Stimulated activated CD8-positive, alpha-beta memory T cell treated with anti-CD3 and anti-CD28 coated beads, Interleukin-4, amount 100 ng/mL, for 1 hour (primary cell): ENCODE measurements around the gene SGO1.
A peak's percentile ranks its signal among the peaks of the same experiment; 100 is the strongest.
"Not testable (repeated sequence)": the region's sequence is repeated elsewhere in the genome, so short reads cannot be mapped to it uniquely, and the experiment has no call there.

Source experiments
- DNase-seq, 2 donors: peaks; one replicate each; pipeline ENCODE4 v3.0.0-alpha.2; 2020; ENCODE audit warnings: low read depth in 2 of 2, low spot score in 1 of 2

SGO1 gene

GRCh38 chr3:20185679-20186599, at the start of gene SGO1:
TSS of gene SGO1 (minus strand) at chr3:20186206. CDS start at chr3:20184027, 2,179 bp downstream.
- peak; percentile 98 to 100 for DNase-seq

DNA sequence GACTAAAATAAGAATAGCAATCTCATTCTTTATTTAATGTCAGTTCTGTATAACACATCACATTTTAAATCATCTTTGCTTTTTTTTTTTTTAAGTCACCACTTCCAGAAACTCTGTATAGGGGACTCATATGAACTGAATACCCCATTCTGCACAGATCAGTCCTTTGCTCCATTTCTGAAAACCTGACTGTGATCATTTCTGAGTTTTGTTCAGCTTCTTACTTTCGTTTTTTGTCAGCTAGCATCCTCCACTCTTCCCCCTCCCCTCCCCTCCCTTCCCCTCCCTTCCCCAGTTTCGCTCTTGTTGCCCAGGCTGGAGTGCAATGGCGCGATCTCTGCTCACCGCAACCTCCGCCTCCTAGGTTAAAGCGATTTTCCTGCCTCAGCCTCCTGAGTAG, 49.8 kb upstream of the SGO1 start:
- no peak for DNase-seq

DNA sequence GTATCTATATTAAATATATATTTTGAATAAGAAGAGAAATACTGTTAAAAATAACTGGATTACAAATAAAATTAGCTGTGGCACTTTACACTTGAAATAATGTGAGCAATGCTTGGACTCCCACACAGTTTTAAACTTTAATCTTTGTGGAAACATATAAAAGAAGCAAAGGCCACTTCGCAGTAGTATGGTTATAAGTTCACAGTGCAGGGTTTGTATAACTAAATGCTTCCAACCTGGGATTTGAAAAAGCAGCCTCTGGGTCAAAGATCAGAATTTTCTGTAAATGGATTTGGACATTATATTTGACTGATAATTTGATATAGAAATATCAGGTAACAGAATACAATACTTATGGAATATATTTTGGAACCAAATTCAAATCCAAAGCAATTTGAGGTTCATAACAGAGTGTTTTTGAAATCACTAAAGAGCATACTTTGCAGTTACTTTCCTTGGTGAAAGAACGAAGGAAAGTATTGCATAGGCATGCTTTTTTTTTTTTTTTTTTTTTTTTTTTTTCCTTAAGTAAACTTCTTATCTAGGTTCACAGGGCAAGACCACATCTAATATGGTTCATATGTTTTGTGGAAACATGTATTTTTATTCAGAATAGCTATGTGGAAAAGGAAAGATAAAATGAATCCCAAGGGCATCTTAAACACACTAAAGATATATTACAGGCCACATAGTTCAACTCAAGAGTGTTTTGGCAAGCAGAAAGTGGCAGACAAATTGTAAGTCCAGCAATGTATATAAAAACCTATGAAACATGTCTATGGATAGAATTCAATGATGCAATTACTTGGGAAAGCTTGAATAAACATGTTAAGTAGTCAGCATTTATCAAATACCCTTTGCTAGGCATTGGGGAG, 47.1 kb upstream of the SGO1 start:
- DNase-seq: no peak

DNA sequence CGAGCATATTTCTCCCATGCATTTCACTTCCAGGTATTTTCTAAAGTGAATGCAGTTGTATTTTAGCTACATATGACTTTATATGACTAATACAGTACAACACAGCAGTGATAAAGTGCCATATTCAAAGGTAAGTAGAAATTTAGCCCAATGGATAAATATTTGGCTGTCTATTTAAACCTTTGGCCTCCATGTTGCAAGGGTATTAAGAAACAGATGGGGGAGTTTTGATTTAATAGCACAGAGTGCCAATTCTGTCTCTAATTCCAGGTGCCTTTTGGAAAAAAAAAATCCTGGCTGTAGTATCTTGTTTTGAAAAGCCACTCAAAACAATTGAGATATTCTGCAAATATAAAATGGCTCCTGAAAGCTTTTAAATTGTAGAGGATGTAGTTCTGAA, 44.9 kb upstream of the SGO1 start:
- no peak for DNase-seq

GRCh38 chr3:20225769-20226168, 39.8 kb upstream of the SGO1 start:
- no peak for DNase-seq

DNA sequence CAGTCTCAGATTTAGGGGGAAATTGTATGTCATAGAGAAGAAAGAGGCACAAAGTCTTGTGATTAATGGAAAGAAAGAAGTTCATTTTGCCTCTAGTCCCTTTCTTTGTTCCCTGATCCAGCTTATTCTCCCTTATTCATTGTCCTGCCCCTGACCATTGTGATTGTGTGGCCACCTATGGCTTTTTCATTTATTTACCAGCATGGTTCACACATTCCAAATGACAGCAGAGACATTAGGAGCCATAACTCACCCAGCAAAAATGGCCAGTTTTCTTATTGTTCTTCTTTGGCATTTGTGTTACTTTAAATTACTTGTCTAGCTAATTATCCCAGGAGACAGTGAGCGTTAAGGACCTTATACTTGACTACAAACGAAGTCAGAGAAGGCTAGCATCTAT, 36.3 kb upstream of the SGO1 start:
- no peak for DNase-seq

GRCh38 chr3:20218215-20218614, 32.2 kb upstream of the SGO1 start:
- DNase-seq: no peak

- no peak for DNase-seq
Measured at GRCh38 chr3:20215636-20216035, 29.6 kb upstream of the SGO1 start.

- DNase-seq: not testable (repeated sequence)
Measured at GRCh38 chr3:20213491-20213890, 27.5 kb upstream of the SGO1 start.

DNA sequence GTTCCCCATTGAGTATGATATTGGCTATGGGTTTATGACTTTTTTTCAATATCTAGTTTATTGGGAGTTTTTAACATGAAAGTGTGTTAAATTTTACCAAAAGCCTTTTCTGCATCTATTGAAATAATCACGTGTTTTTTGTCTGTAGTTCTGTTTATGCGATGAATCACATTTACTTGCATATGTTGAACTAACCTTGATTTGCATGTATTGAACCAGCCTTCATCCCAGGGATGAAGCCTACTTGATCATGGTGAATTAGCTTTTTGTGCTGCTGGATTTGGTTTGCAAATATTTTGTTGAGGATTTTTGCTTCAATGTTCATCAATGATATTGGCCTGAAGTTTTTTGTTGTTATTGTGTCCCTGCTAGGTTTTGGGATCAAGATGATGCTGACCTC, 21.9 kb upstream of the SGO1 start:
- not testable (repeated sequence) for DNase-seq

GRCh38 chr3:20205898-20206297, 19.9 kb upstream of the SGO1 start:
- not testable (repeated sequence) for DNase-seq

GRCh38 chr3:20201143-20201542, 15.1 kb upstream of the SGO1 start:
- no peak for DNase-seq

- no peak for DNase-seq
Measured at GRCh38 chr3:20197775-20198174, 11.8 kb upstream of the SGO1 start.

- DNase-seq: no peak
Measured at GRCh38 chr3:20194793-20195460, 8.9 kb upstream of the SGO1 start.

- DNase-seq: no peak
Measured at GRCh38 chr3:20190991-20191390, 5.0 kb upstream of the SGO1 start.

GRCh38 chr3:20186600-20187004, 596 bp upstream of the SGO1 start:
- DNase-seq: no peak

- DNase-seq: no peak
Measured at GRCh38 chr3:20185331-20185678, 701 bp downstream of the SGO1 start.

- DNase-seq: no peak
Measured at GRCh38 chr3:20182206-20182605, 3.8 kb downstream of the SGO1 start.

- DNase-seq: no peak
Measured at GRCh38 chr3:20181276-20181675, 4.7 kb downstream of the SGO1 start.

GRCh38 chr3:20173844-20174410, 12.1 kb downstream of the SGO1 start:
- no peak for DNase-seq

- no peak for DNase-seq
Measured at GRCh38 chr3:20161714-20162113, 24.3 kb downstream of the SGO1 start.
